ENCODE measurements around the gene CABYR.

DNA sequence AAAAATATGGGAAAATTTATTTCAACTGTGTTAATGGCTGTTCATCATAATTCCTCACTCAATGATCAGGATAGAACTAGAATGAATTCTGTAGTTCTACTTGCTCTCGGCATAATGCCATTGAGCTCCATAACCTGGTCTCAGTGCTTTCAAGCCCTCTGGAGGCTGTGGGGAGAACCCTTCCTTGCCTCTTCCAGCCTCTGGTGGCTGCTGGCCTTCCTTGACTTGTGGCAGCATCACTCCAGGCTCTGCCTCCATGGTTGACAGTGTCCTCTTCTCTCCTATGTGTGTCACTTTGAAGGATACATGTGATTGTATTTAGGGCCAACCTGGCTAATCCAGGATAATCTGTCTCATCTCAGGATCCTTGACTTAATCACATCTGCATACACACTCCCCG lies 26.9 kb upstream of the CABYR start:
- TF ChIP-seq POLR2A (IDR thresholded peaks at IDR 0.05): no peak
- TF ChIP-seq, protein P1, sequence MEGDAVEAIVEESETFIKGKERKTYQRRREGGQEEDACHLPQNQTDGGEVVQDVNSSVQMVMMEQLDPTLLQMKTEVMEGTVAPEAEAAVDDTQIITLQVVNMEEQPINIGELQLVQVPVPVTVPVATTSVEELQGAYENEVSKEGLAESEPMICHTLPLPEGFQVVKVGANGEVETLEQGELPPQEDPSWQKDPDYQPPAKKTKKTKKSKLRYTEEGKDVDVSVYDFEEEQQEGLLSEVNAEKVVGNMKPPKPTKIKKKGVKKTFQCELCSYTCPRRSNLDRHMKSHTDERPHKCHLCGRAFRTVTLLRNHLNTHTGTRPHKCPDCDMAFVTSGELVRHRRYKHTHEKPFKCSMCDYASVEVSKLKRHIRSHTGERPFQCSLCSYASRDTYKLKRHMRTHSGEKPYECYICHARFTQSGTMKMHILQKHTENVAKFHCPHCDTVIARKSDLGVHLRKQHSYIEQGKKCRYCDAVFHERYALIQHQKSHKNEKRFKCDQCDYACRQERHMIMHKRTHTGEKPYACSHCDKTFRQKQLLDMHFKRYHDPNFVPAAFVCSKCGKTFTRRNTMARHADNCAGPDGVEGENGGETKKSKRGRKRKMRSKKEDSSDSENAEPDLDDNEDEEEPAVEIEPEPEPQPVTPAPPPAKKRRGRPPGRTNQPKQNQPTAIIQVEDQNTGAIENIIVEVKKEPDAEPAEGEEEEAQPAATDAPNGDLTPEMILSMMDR (IDR thresholded peaks at IDR 0.05): no peak
